Measurements from ENCODE around the gene RAMACL.

The RAMACL gene

DNA sequence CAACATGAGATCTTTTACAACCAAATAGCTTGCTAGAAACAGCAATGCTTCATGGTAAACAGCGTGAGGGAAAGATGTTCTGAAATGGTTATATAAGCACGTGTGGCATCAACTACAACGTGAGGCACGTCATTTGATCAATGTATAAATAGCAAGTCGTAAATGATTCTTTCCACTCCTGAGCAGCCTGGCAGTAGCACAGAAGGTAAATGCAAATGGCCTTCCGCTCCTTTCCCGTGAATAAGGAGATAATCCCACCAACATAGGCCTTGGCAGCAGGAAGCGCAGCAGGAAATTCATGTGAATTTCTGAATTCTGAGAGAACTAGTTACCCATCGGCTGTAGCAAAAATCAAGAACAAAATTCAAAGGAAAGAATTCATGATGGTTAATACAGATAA, 23.6 kb upstream of the RAMACL start:
- Mint-ChIP-seq H3K27ac (no peak overlapping the region), H3K9me3 (no peaks in the 10 kb centered on the region), H3K27me3 (no peaks in the 10 kb centered on the region), H3K4me3 (no peak overlapping the region), H3K4me1 (ENCODE audit: low read depth) (no peaks in the 10 kb centered on the region), H3K36me3 (ENCODE audit: low read depth) (no peaks in the 10 kb centered on the region)
- DNase-seq = no peak

GRCh38 chr6:166608774-166609173, 22.3 kb upstream of the RAMACL start:
- no peaks in the 10 kb centered on the region for H3K9me3 Mint-ChIP-seq
- no peaks in the 10 kb centered on the region for H3K27me3 Mint-ChIP-seq
- H3K4me3 Mint-ChIP-seq = no peak overlapping the region
- no peaks in the 10 kb centered on the region for H3K4me1 Mint-ChIP-seq (ENCODE audit: low read depth)
- H3K27ac Mint-ChIP-seq = no peak overlapping the region
- DNase-seq = no peak
- no peaks in the 10 kb centered on the region for H3K36me3 Mint-ChIP-seq (ENCODE audit: low read depth)

- Mint-ChIP-seq H3K4me1 (ENCODE audit: low read depth) (no peaks in the 10 kb centered on the region), H3K4me3 (no peak overlapping the region), H3K27ac (no peak overlapping the region), H3K9me3 (no peaks in the 10 kb centered on the region), H3K27me3 (no peaks in the 10 kb centered on the region), H3K36me3 (ENCODE audit: low read depth) (no peaks in the 10 kb centered on the region)
- no peak for DNase-seq
Measured at GRCh38 chr6:166605752-166606151, 19.3 kb upstream of the RAMACL start.

DNA sequence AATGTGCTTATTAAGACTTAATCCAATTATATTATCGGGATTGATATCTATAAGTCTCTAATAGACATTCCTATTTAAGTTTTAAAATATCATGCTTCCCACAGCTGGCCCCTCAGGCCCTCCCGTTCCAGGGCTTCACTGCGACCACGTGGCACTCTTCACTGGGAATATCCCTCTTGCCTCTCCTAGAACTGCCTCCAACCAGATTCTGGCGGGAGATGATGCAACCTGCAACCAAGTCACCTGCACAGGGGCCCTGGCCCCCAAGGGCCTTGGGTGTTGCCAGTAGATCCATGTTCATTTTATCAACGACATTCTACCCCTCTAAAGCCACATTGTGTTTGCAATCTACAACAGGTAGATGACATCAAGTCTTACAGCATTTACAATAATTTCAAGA, 18.4 kb upstream of the RAMACL start:
- H3K36me3 Mint-ChIP-seq (ENCODE audit: low read depth) = no peaks in the 10 kb centered on the region

DNA sequence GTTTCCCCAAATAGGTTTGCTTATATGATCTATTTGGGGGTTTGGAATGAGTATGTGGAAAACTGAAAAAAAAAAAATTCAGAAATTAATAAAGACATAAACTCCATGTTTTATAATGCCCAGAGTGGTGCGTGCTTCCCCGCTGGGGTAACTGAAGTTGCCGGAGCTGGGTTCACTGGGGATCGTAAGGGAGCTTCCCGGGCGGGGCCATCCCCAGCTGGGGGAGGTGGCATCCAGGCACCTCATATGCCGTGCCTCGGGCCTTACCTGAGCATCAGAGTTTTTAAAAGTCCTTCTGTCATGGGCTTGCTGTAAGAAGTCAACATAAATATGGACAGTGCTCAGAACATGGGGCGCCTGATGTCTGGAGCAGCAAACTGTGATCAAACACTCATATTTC, 17.9 kb upstream of the RAMACL start:
- H3K27me3 Mint-ChIP-seq = no peaks in the 10 kb centered on the region
- H3K36me3 Mint-ChIP-seq (ENCODE audit: low read depth) = no peaks in the 10 kb centered on the region
- H3K4me1 Mint-ChIP-seq (ENCODE audit: low read depth) = no peaks in the 10 kb centered on the region
- no peaks in the 10 kb centered on the region for H3K9me3 Mint-ChIP-seq
- no peak for DNase-seq
- no peak overlapping the region for H3K4me3 Mint-ChIP-seq
- H3K27ac Mint-ChIP-seq = no peak overlapping the region

More for the DNA sequence above, 18.4 kb upstream of the RAMACL start:
- no peak overlapping the region for H3K4me3 Mint-ChIP-seq
- no peak for DNase-seq
- H3K4me1 Mint-ChIP-seq (ENCODE audit: low read depth) = no peaks in the 10 kb centered on the region
- H3K9me3 Mint-ChIP-seq = no peaks in the 10 kb centered on the region
- no peak overlapping the region for H3K27ac Mint-ChIP-seq
- H3K27me3 Mint-ChIP-seq = no peaks in the 10 kb centered on the region

DNA sequence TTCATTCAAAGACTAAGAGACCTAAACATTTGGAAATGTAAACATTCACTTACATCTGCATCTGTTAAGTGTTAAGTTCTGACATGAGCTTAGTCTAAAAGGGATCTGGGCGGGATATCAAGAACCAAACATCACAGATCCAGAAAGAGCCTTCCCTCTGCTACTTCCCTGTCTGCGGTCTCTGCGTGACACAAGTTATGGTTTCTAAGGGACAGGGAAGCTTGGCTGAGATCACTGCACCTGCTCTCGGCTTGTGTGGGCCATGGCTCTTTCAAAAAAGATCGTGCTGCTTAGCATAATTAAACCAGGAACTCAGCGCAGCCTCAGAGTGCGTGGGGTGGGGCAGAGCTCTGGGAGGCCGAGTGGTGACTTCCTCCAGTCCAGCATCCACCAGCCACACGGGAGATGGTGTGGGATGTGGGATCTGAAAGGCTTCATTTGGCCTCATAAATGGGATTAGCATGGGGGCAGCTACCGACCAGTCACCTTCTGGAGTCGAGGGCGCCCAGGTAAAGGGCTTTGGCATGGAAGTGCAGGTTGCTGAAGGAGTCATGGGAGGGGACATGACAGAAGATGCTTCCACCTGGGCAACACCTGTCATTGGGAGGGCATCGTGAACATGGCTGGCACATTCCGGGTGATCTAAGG, 16.7 kb upstream of the RAMACL start:
- no peaks in the 10 kb centered on the region for H3K9me3 Mint-ChIP-seq
- DNase-seq = no peak
- no peak overlapping the region for H3K27ac Mint-ChIP-seq
- H3K27me3 Mint-ChIP-seq = no peaks in the 10 kb centered on the region
- H3K4me1 Mint-ChIP-seq (ENCODE audit: low read depth) = no peaks in the 10 kb centered on the region
- H3K4me3 Mint-ChIP-seq = no peak overlapping the region
- no peaks in the 10 kb centered on the region for H3K36me3 Mint-ChIP-seq (ENCODE audit: low read depth)

DNA sequence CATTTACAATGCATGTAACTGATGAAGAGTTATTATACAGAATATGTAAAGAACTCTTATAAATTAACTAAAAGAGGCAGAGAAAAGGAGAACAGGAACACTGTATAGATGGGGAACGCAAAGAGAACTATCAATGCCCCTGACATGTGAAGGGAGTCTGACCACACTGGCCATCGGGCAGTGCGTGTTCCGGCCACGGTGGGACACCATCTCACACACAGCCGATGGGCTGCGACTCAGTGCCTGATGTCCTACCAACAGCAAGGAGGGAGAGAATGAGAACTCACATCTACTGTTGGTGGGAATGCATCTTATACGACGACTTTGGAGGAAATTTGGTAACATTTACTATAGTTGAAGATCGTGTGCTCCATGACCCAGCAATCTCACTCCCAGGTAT, 15.5 kb upstream of the RAMACL start:
- Mint-ChIP-seq H3K4me1 (ENCODE audit: low read depth) (no peaks in the 10 kb centered on the region), H3K27me3 (no peaks in the 10 kb centered on the region), H3K4me3 (no peak overlapping the region), H3K27ac (no peak overlapping the region), H3K9me3 (no peaks in the 10 kb centered on the region), H3K36me3 (ENCODE audit: low read depth) (no peaks in the 10 kb centered on the region)
- DNase-seq = no peak

GRCh38 chr6:166600931-166601330, 14.5 kb upstream of the RAMACL start:
- H3K9me3 Mint-ChIP-seq = no peaks in the 10 kb centered on the region
- DNase-seq = no peak
- H3K27me3 Mint-ChIP-seq = no peaks in the 10 kb centered on the region
- no peak overlapping the region for H3K4me3 Mint-ChIP-seq
- H3K4me1 Mint-ChIP-seq (ENCODE audit: low read depth) = no peaks in the 10 kb centered on the region
- no peaks in the 10 kb centered on the region for H3K36me3 Mint-ChIP-seq (ENCODE audit: low read depth)
- H3K27ac Mint-ChIP-seq = no peak overlapping the region

GRCh38 chr6:166599205-166599604, 12.7 kb upstream of the RAMACL start:
- Mint-ChIP-seq H3K9me3 (no peaks in the 10 kb centered on the region), H3K4me1 (ENCODE audit: low read depth) (no peaks in the 10 kb centered on the region), H3K4me3 (no peak overlapping the region), H3K36me3 (ENCODE audit: low read depth) (no peaks in the 10 kb centered on the region), H3K27ac (no peak overlapping the region), H3K27me3 (no peaks in the 10 kb centered on the region)
- no peak for DNase-seq

- H3K9me3 Mint-ChIP-seq = no peaks in the 10 kb centered on the region
- no peaks in the 10 kb centered on the region for H3K4me1 Mint-ChIP-seq (ENCODE audit: low read depth)
- no peak overlapping the region for H3K27ac Mint-ChIP-seq
- DNase-seq = no peak
- H3K36me3 Mint-ChIP-seq (ENCODE audit: low read depth) = no peaks in the 10 kb centered on the region
- no peak overlapping the region for H3K4me3 Mint-ChIP-seq
- H3K27me3 Mint-ChIP-seq = no peaks in the 10 kb centered on the region
Measured at GRCh38 chr6:166598441-166599138, 12.1 kb upstream of the RAMACL start.

GRCh38 chr6:166597711-166598440, 11.4 kb upstream of the RAMACL start:
- DNase-seq = no peak
- Mint-ChIP-seq H3K27me3 (no peaks in the 10 kb centered on the region), H3K4me1 (ENCODE audit: low read depth) (no peaks in the 10 kb centered on the region), H3K9me3 (no peaks in the 10 kb centered on the region), H3K36me3 (ENCODE audit: low read depth) (no peaks in the 10 kb centered on the region), H3K4me3 (no peak overlapping the region), H3K27ac (no peak overlapping the region)

- no peaks in the 10 kb centered on the region for H3K4me1 Mint-ChIP-seq (ENCODE audit: low read depth)
- no peaks in the 10 kb centered on the region for H3K36me3 Mint-ChIP-seq (ENCODE audit: low read depth)
- H3K27ac Mint-ChIP-seq = no peak overlapping the region
- no peaks in the 10 kb centered on the region for H3K27me3 Mint-ChIP-seq
- H3K9me3 Mint-ChIP-seq = no peaks in the 10 kb centered on the region
- no peak overlapping the region for H3K4me3 Mint-ChIP-seq
- no peak for DNase-seq
Measured at GRCh38 chr6:166596776-166597507, 10.5 kb upstream of the RAMACL start.

DNA sequence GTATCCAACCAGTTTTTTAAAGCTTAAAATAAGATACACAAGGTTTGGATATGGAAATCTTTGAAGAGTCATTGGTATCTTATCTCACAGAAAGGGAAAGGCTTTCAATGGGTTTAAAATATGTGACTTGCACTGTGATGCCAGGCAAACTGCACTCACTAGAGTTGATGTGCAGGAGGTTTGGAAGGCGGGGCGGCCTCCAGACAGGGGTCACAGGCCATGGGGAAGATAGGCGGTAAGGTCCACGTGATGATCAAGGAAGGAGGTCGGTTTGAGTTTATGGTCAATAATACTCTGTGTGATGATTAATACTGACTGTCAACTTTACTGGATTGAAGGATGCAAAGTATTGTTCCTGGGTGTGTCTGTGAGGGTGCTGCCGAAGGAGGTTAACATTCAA, 9.5 kb upstream of the RAMACL start:
- H3K27ac Mint-ChIP-seq = no peak overlapping the region
- no peaks in the 10 kb centered on the region for H3K27me3 Mint-ChIP-seq
- no peak overlapping the region for H3K4me3 Mint-ChIP-seq
- H3K36me3 Mint-ChIP-seq (ENCODE audit: low read depth) = no peaks in the 10 kb centered on the region
- no peaks in the 10 kb centered on the region for H3K4me1 Mint-ChIP-seq (ENCODE audit: low read depth)
- no peak for DNase-seq
- no peaks in the 10 kb centered on the region for H3K9me3 Mint-ChIP-seq

DNA sequence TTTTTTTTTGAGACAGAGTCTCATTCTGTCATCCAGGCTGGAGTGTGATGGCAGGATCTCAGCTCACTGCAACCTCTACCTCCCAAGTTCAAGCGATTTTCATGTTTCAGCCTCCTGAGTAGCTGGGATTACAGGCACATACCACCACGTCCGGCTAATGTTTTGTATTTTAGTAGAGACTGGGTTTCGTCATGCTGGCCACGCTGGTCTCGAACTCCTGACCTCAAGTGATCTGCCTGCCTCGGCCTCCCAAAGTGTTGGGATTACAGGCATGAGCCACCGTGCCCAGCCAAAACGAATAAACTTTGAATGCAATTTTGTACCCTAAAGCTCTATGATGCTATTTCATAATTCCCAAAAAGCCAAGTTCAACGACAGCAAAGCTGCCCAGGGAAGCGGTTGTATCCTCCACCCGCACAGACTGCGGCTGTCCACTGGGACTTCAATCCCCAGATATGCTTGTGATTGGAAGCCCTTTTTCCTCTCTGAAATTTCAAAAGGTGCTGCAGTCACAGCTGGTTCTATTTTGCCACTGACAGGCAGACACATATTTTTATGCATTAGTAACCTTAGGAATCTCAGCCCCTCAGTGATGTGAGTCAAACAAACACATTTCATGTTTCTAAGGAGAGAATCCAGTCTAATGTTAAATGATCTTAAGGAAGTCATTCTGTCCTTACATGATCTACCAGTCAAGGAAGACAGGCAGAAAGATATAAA, 8.7 kb upstream of the RAMACL start:
- Mint-ChIP-seq H3K9me3 (no peaks in the 10 kb centered on the region), H3K36me3 (ENCODE audit: low read depth) (no peaks in the 10 kb centered on the region), H3K27ac (no peak overlapping the region), H3K4me3 (no peak overlapping the region), H3K27me3 (no peaks in the 10 kb centered on the region), H3K4me1 (ENCODE audit: low read depth) (no peaks in the 10 kb centered on the region)
- no peak for DNase-seq

Data from activated T-cell treated with anti-CD3 and anti-CD28 coated beads, Interleukin-2, amount 50 U/mL, for 24 hours (primary cell).